CD4-positive, CD25-positive, alpha-beta regulatory T cell (primary cell): ENCODE data around the gene KCNE2. TPM values are rescaled to one million over a fixed set of nuclear protein-coding genes. Genes with fewer than 3 reads are reported as not detected.

Source experiments
- ATAC-seq, 2 donors: fragments of 150-1000 bp; cut with Tn5 transposase; one replicate each; pipeline ENCODE4 v1.10.0; 2021; ENCODE audit warnings: low read depth in 2 of 2, moderate number of reproducible peaks in 2 of 2, moderate library complexity in 1 of 2
- DNase-seq, 3 donors: peaks; one replicate each; pipeline versions ENCODE4 v3.0.0 to v3.0.0-alpha.2; 2012 to 2022; ENCODE audit warnings: mixed read lengths in 1 of 3
- H3K27ac ChIP-seq: one replicate; pipeline ENCODE4 v1.7.0; 2013; ENCODE audit warnings: mild to moderate bottlenecking, low read length; ENCODE audit not compliant: insufficient read depth, poor library complexity, severe bottlenecking
- H3K27me3 ChIP-seq: one replicate; pipeline ENCODE4 v1.7.0; 2013; ENCODE audit warnings: low read length; ENCODE audit not compliant: control insufficient read depth, insufficient read depth
- H3K36me3 ChIP-seq: one replicate; pipeline ENCODE4 v1.7.0; 2013; ENCODE audit warnings: mild to moderate bottlenecking, low read length, moderate library complexity; ENCODE audit not compliant: control insufficient read depth, insufficient read depth
- H3K4me1 ChIP-seq: 2 replicates; pipeline ENCODE4 v1.7.0; 2013; ENCODE audit warnings: mild to moderate bottlenecking, low read length; ENCODE audit not compliant: insufficient read depth, control insufficient read depth, poor library complexity, severe bottlenecking
- H3K4me3 ChIP-seq: one replicate; pipeline ENCODE4 v1.7.0; 2013; ENCODE audit warnings: low read depth, mild to moderate bottlenecking, low read length, moderate library complexity
- H3K9me3 ChIP-seq, 2 experiments: 1 replicate in 1 of 2; 2 replicates in 1 of 2; pipeline ENCODE4 v1.7.0; 2013; ENCODE audit warnings: low read length in 2 of 2, mild to moderate bottlenecking in 1 of 2, moderate library complexity in 1 of 2; ENCODE audit not compliant: control insufficient read depth in 2 of 2
- H3K27ac Mint-ChIP-seq, 3 donors: one replicate each; pipeline ENCODE4 v1.8.0; 2020 to 2022; ENCODE audit warnings: mild to moderate bottlenecking in 3 of 3, mixed read lengths in 3 of 3, moderate library complexity in 2 of 3
- H3K27me3 Mint-ChIP-seq: one replicate; pipeline ENCODE4 v1.8.0; 2022; ENCODE audit warnings: mild to moderate bottlenecking, mixed read lengths
- H3K36me3 Mint-ChIP-seq: one replicate; pipeline ENCODE4 v1.8.0; 2020; ENCODE audit warnings: mixed read lengths
- H3K4me1 Mint-ChIP-seq, 4 donors: one replicate each; pipeline ENCODE4 v1.8.0; 2020 to 2022; ENCODE audit warnings: mixed read lengths in 4 of 4, mild to moderate bottlenecking in 1 of 4
- H3K4me3 Mint-ChIP-seq, 4 donors: one replicate each; pipeline ENCODE4 v1.8.0; 2020 to 2022; ENCODE audit warnings: mild to moderate bottlenecking in 4 of 4, mixed read lengths in 4 of 4, moderate library complexity in 3 of 4
- H3K9me3 Mint-ChIP-seq, 7 donors: one replicate each; pipeline ENCODE4 v1.8.0; 2020 to 2022; ENCODE audit warnings: mixed read lengths in 7 of 7, mild to moderate bottlenecking in 3 of 7, moderate library complexity in 2 of 7
- polyA plus RNA-seq, 4 donors: library from polyadenylated mRNA; unstranded; fragments of 300-500 nt; fragmentation: Illumina TruSeq; gene quantifications; one replicate each; pipeline ENCODE4 v1.2.3, GENCODE V29; 2021
- total RNA-seq: library from RNA; stranded (reverse); gene quantifications from one replicate; pipeline ENCODE4 v1.2.3, GENCODE V29; 2022

KCNE2 gene
- total and polyA plus RNA-seq, 5 donors from 2014 or later: 0.31 to 0.44 TPM; not detected in 3

- Mint-ChIP-seq H3K27me3 (peaks cover 14% of the 10 kb centered on the region), H3K4me3 (no peak overlapping the region), H3K9me3 (no peaks in the 10 kb centered on the region), H3K36me3 (no peaks in the 10 kb centered on the region), H3K27ac (no peak overlapping the region), H3K4me1 (peaks cover 0 to 6% (median 4%) of the 10 kb centered on the region in 4 donors)
- Histone ChIP-seq H3K9me3 (no peaks in the 10 kb centered on the region), H3K4me1 (no peaks in the 10 kb centered on the region), H3K36me3 (no peaks in the 10 kb centered on the region), H3K27ac (no peak overlapping the region), H3K4me3 (no peak overlapping the region), H3K27me3 (no peaks in the 10 kb centered on the region)
- no peak for DNase-seq
- no peak for ATAC-seq
Measured at GRCh38 chr21:34344584-34344983, 19.2 kb upstream of the KCNE2 start.

DNA sequence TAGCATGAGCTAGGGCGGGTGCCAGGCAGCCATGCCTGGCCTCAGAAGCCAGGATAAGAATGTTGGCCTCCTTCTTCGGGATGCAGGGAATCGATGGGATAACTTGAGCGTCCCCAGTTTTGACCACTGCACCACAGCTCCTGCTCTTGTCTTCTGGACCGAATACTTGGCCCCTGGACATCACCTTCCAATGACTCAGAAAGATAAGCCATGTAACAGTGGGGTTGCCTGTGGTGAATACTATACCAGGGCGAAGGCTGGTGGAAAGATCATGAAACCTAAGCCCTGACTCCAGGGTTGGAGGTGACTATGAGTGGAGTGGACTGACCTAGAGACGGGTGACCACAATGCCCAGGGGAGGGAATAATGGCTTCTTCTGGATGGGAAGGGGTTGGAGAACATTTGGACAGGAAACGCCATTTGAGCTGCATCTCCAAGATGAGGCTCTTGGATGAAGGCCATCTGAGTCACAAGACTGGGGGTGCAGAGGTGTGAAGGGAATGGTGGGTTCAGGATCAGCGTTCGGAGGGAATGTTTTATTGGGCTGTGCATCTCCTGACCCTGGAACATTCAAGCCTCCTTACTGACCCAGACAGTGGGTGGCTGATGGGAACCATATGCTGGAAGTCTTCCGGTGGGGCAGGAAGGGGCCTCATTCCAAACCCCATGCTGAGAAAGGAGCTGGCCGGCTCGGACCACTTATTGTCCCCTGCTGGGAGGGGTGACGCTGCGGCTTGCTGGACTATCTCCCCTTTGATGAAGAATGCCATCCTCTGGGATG lies 18.5 kb upstream of the KCNE2 start:
- ATAC-seq (no peak), DNase-seq (no peak)
- Histone ChIP-seq H3K9me3 (no peaks in the 10 kb centered on the region), H3K27me3 (no peaks in the 10 kb centered on the region), H3K36me3 (no peaks in the 10 kb centered on the region), H3K4me1 (no peaks in the 10 kb centered on the region), H3K4me3 (no peak overlapping the region), H3K27ac (no peak overlapping the region)
- Mint-ChIP-seq H3K9me3 (no peaks in the 10 kb centered on the region), H3K36me3 (no peaks in the 10 kb centered on the region), H3K4me3 (no peak overlapping the region), H3K27ac (no peak overlapping the region), H3K27me3 (peaks cover 19% of the 10 kb centered on the region), H3K4me1 (peaks cover 0 to 6% (median 4%) of the 10 kb centered on the region in 4 donors)

- H3K36me3 ChIP-seq: no peaks in the 10 kb centered on the region
- Mint-ChIP-seq H3K4me3 (no peak overlapping the region), H3K27me3 (peaks cover 22% of the 10 kb centered on the region), H3K27ac (no peak overlapping the region), H3K36me3 (no peaks in the 10 kb centered on the region), H3K4me1 (peaks cover 0 to 5% (median 3%) of the 10 kb centered on the region in 4 donors), H3K9me3 (no peaks in the 10 kb centered on the region)
- H3K4me3 ChIP-seq: no peak overlapping the region
- DNase-seq: no peak
- H3K9me3 ChIP-seq: no peaks in the 10 kb centered on the region
- no peaks in the 10 kb centered on the region for H3K27me3 ChIP-seq
- H3K27ac ChIP-seq: no peak overlapping the region
- no peaks in the 10 kb centered on the region for H3K4me1 ChIP-seq
- ATAC-seq: no peak
Measured at GRCh38 chr21:34345892-34346291, 17.9 kb upstream of the KCNE2 start.

DNA sequence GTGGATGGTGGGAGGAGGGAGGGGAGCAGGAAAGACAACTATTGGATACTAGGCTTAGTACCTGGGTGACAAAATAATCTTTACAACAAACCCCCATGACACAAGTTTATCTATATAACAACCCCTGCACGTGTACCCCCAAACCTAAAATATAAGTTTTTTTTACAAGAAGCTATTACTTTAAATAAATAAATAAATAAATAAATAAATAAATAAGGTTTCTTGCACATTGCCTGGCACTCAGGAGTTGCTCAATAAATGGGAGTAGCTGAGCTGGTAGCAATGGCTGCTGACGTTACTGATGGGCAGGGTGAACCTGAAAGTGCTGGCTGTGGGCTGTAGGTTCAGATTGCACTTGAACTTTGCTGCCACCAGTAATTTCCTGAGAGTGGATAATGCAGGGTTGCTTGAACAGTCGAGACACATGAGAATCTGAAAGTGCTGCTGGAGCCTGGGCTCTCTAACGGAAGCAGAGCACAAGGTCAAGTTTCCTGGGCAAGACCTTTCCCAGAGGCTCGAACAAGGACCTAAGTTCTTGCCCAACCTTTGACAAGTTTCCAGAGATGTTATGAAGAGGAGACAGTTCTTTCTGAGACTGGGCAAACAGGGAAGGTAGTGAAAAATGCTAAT lies 14.8 kb upstream of the KCNE2 start:
- H3K27ac ChIP-seq: no peak overlapping the region
- no peak for DNase-seq
- no peaks in the 10 kb centered on the region for H3K9me3 ChIP-seq
- Mint-ChIP-seq H3K4me3 (no peak overlapping the region), H3K27me3 (peaks cover 44% of the 10 kb centered on the region), H3K27ac (no peak overlapping the region), H3K36me3 (no peaks in the 10 kb centered on the region), H3K9me3 (peaks cover 0 to 3% (median 0%) of the 10 kb centered on the region in 7 donors), H3K4me1 (peaks cover 0 to 8% (median 4%) of the 10 kb centered on the region in 4 donors)
- H3K4me1 ChIP-seq: no peaks in the 10 kb centered on the region
- no peak overlapping the region for H3K4me3 ChIP-seq
- H3K27me3 ChIP-seq: peaks cover 5% of the 10 kb centered on the region
- ATAC-seq: no peak
- no peaks in the 10 kb centered on the region for H3K36me3 ChIP-seq

- peaks cover 60% of the 10 kb centered on the region for H3K27me3 Mint-ChIP-seq
- peaks cover 0 to 8% (median 4%) of the 10 kb centered on the region in 4 donors for H3K4me1 Mint-ChIP-seq
- H3K27ac Mint-ChIP-seq: no peak overlapping the region
- Histone ChIP-seq H3K4me3 (no peak overlapping the region), H3K27ac (no peak overlapping the region), H3K9me3 (no peaks in the 10 kb centered on the region), H3K36me3 (no peaks in the 10 kb centered on the region), H3K27me3 (peaks cover 10% of the 10 kb centered on the region), H3K4me1 (no peaks in the 10 kb centered on the region)
- DNase-seq (peak in 2 of 3 donors; percentile 4 to 55), ATAC-seq (peak; percentile 31 to 67)
- peaks cover 0 to 3% (median 0%) of the 10 kb centered on the region in 7 donors for H3K9me3 Mint-ChIP-seq
- H3K36me3 Mint-ChIP-seq: no peaks in the 10 kb centered on the region
- H3K4me3 Mint-ChIP-seq: no peak overlapping the region
Measured at GRCh38 chr21:34351786-34352241, 12.0 kb upstream of the KCNE2 start.

- H3K4me1 ChIP-seq: no peaks in the 10 kb centered on the region
- ATAC-seq (no peak), DNase-seq (no peak)
- Mint-ChIP-seq H3K9me3 (peaks cover 0 to 3% (median 0%) of the 10 kb centered on the region in 7 donors), H3K27ac (no peak overlapping the region), H3K36me3 (no peaks in the 10 kb centered on the region), H3K27me3 (peaks cover 64% of the 10 kb centered on the region), H3K4me3 (no peak overlapping the region), H3K4me1 (peaks cover 0 to 8% (median 4%) of the 10 kb centered on the region in 4 donors)
- no peak overlapping the region for H3K4me3 ChIP-seq
- no peaks in the 10 kb centered on the region for H3K9me3 ChIP-seq
- no peak overlapping the region for H3K27ac ChIP-seq
- peaks cover 13% of the 10 kb centered on the region for H3K27me3 ChIP-seq
- no peaks in the 10 kb centered on the region for H3K36me3 ChIP-seq
Measured at GRCh38 chr21:34352556-34352955, 11.2 kb upstream of the KCNE2 start.

DNA sequence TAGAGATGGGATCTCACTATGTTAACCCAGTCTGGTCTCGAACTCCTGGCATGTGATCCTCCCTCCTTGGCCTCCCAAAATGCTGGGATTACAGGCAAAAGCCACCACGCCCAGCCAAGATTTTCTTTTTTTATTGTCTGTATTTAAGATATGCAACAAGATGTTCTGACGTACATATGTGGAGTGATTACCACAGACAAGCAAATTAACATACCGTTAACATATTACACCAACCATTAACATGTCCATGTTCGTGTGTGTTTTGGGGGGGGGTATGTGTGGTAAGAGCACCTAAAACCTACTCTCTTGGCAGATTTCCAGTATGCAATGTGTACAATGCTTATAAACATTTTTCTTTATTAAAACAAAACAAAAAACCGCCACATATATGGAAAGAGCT lies 10.6 kb upstream of the KCNE2 start:
- no peak overlapping the region for H3K27ac Mint-ChIP-seq
- Histone ChIP-seq H3K27ac (no peak overlapping the region), H3K27me3 (peaks cover 17% of the 10 kb centered on the region), H3K4me1 (no peaks in the 10 kb centered on the region), H3K9me3 (no peaks in the 10 kb centered on the region), H3K36me3 (no peaks in the 10 kb centered on the region), H3K4me3 (no peak overlapping the region)
- ATAC-seq (no peak), DNase-seq (no peak)
- H3K4me1 Mint-ChIP-seq: peaks cover 0 to 5% (median 0%) of the 10 kb centered on the region in 4 donors
- H3K9me3 Mint-ChIP-seq: peaks cover 0 to 3% (median 0%) of the 10 kb centered on the region in 7 donors
- peaks cover 66% of the 10 kb centered on the region for H3K27me3 Mint-ChIP-seq
- no peak overlapping the region for H3K4me3 Mint-ChIP-seq
- H3K36me3 Mint-ChIP-seq: no peaks in the 10 kb centered on the region
